ENCODE measurements around the gene STK31. TPM values are rescaled to one million over a fixed set of nuclear protein-coding genes. Genes with fewer than 3 reads are reported as not detected.

The STK31 gene
- total RNA-seq, 4 donors from 2014 or later = 0.10 TPM; not detected in 3

GRCh38 chr7:23685731-23686130 lies 24.3 kb upstream of the STK31 start:
- intact Hi-C loops (cut with DNase I; ENCODE audit: low total_unique reads) (no loop called here), in situ Hi-C loops (cut with MboI; ENCODE audit: low sequenced_read_pairs in 4 of 4) (no loop called here)
- Histone ChIP-seq H3K27ac (no peak overlapping the region), H3K36me3 (no peaks in the 10 kb centered on the region), H3K4me1 (peaks cover 4 to 7% of the 10 kb centered on the region in 2 donors), H3K4me3 (no peak overlapping the region), H3K9me3 (no peaks in the 10 kb centered on the region), H3K27me3 (no peaks in the 10 kb centered on the region)
- DNase-seq (no peak), ATAC-seq (no peak)
- TF ChIP-seq POLR2A (IDR thresholded peaks at IDR 0.05) (no peak), CTCF (IDR thresholded peaks at IDR 0.05 in 4 of 5, conservative IDR thresholded peaks at IDR 0.05 in 1 of 5) (no peak)

DNA sequence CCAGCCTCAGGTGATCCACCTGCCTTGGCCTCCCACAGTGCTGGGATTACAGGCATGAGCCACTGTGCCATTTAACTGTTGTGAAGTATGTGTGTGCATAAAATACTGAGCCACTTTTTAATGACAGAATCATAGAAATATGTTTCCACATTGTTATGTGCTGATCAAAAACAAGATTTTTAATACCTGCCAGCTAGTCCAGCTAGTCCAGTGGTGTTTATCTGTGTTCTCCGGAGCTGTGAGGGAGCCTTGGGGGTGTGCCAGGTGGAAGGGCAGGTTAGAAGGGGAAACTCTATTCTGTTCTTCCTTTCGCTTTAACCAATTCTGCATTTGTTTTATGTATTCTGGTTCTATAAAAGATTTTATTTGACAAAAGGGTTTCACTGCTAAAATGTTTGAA lies 23.0 kb upstream of the STK31 start:
- no peaks in the 10 kb centered on the region for H3K9me3 ChIP-seq
- intact Hi-C loops (cut with DNase I; ENCODE audit: low total_unique reads) (no loop called here), in situ Hi-C loops (cut with MboI; ENCODE audit: low sequenced_read_pairs in 4 of 4) (no loop called here)
- DNase-seq (no peak), ATAC-seq (no peak)
- no peak overlapping the region for H3K27ac ChIP-seq
- no peaks in the 10 kb centered on the region for H3K36me3 ChIP-seq
- TF ChIP-seq POLR2A (IDR thresholded peaks at IDR 0.05) = no peak
- no peaks in the 10 kb centered on the region for H3K27me3 ChIP-seq
- H3K4me3 ChIP-seq = no peak overlapping the region
- peaks cover 0 to 4% of the 10 kb centered on the region in 2 donors for H3K4me1 ChIP-seq

- TF ChIP-seq POLR2A (IDR thresholded peaks at IDR 0.05) (no peak), CTCF (IDR thresholded peaks at IDR 0.05 in 4 of 5, conservative IDR thresholded peaks at IDR 0.05 in 1 of 5) (no peak)
- Histone ChIP-seq H3K27me3 (no peaks in the 10 kb centered on the region), H3K9me3 (no peaks in the 10 kb centered on the region), H3K27ac (no peak overlapping the region), H3K36me3 (peaks cover 0 to 8% of the 10 kb centered on the region in 2 donors), H3K4me1 (peaks cover 0 to 4% of the 10 kb centered on the region in 2 donors), H3K4me3 (no peak overlapping the region)
- in situ Hi-C loops (cut with MboI; ENCODE audit: low sequenced_read_pairs in 4 of 4) (no loop called here), intact Hi-C loops (cut with DNase I; ENCODE audit: low total_unique reads) (no loop called here)
- ATAC-seq (no peak), DNase-seq (no peak)
Observed at GRCh38 chr7:23689165-23689564, 20.9 kb upstream of the STK31 start.

- no peak for ATAC-seq
- H3K36me3 ChIP-seq = peaks cover 0 to 21% of the 10 kb centered on the region in 2 donors
- TF ChIP-seq CTCF (IDR thresholded peaks at IDR 0.05 in 4 of 5, conservative IDR thresholded peaks at IDR 0.05 in 1 of 5) (no peak), POLR2A (IDR thresholded peaks at IDR 0.05) (no peak)
Observed at GRCh38 chr7:23691320-23691719, 18.7 kb upstream of the STK31 start.

GRCh38 chr7:23693224-23693623 lies 16.8 kb upstream of the STK31 start:
- DNase-seq (no peak), ATAC-seq (no peak)
- TF ChIP-seq CTCF (IDR thresholded peaks at IDR 0.05 in 4 of 5, conservative IDR thresholded peaks at IDR 0.05 in 1 of 5) (no peak), POLR2A (IDR thresholded peaks at IDR 0.05) (no peak)
- in situ Hi-C loops (cut with MboI; ENCODE audit: low sequenced_read_pairs in 4 of 4) (no loop called here), intact Hi-C loops (cut with DNase I; ENCODE audit: low total_unique reads) (no loop called here)
- H3K27me3 ChIP-seq = no peaks in the 10 kb centered on the region
- H3K4me3 ChIP-seq = no peak overlapping the region
- H3K36me3 ChIP-seq = peaks cover 0 to 21% of the 10 kb centered on the region in 2 donors
- no peaks in the 10 kb centered on the region for H3K9me3 ChIP-seq
- H3K4me1 ChIP-seq = peaks cover 0 to 4% of the 10 kb centered on the region in 2 donors
- H3K27ac ChIP-seq = no peak overlapping the region

More at GRCh38 chr7:23691320-23691719, 18.7 kb upstream of the STK31 start:
- Histone ChIP-seq H3K4me1 (peaks cover 0 to 4% of the 10 kb centered on the region in 2 donors), H3K9me3 (no peaks in the 10 kb centered on the region), H3K4me3 (no peak overlapping the region), H3K27me3 (no peaks in the 10 kb centered on the region), H3K27ac (no peak overlapping the region)
- intact Hi-C loops (cut with DNase I; ENCODE audit: low total_unique reads) (no loop called here), in situ Hi-C loops (cut with MboI; ENCODE audit: low sequenced_read_pairs in 4 of 4) (no loop called here)
- no peak for DNase-seq

All from gastrocnemius medialis (tissue), 4 donors.